ENCODE data around the gene CACNB2. TPM values are rescaled to one million over a fixed set of nuclear protein-coding genes. Genes with fewer than 3 reads are reported as not detected.
"Not testable (repeated sequence)": the region's sequence is repeated elsewhere in the genome, so short reads cannot be mapped to it uniquely, and the experiment has no call there.

The CACNB2 gene
- polyA plus RNA-seq, 1 experiment: 0.12 TPM

- TF ChIP-seq CTCF (IDR thresholded peaks at IDR 0.05; ENCODE audit: insufficient read depth, low read depth, low read length): no peak
- Histone ChIP-seq H3K27me3 (ENCODE audit: control insufficient read depth, insufficient read depth, low read length) (no peaks in the 10 kb centered on the region), H3K4me3 (ENCODE audit: low read depth, low read length) (no peak overlapping the region), H3K36me3 (ENCODE audit: control insufficient read depth, insufficient read depth, low read length) (no peaks in the 10 kb centered on the region)
- ChIA-PET POLR2A (no interaction called here), CTCF (interaction anchor here (0.6 kb wide), 1 partner anchor 63 kb away, joined by 4 read pairs; no protein-coding TSS in a partner anchor)
- DNase-seq (ENCODE audit: low read depth): no peak
Observed at GRCh38 chr10:18162021-18162627, 21.9 kb downstream of the CACNB2 start.

- Histone ChIP-seq H3K4me3 (ENCODE audit: low read depth, low read length) (no peak overlapping the region), H3K27me3 (ENCODE audit: control insufficient read depth, insufficient read depth, low read length) (no peaks in the 10 kb centered on the region), H3K36me3 (ENCODE audit: control insufficient read depth, insufficient read depth, low read length) (no peaks in the 10 kb centered on the region)
- ChIA-PET POLR2A (no interaction called here), CTCF (no interaction called here)
- no peak for DNase-seq (ENCODE audit: low read depth)
- no peak for TF ChIP-seq CTCF (IDR thresholded peaks at IDR 0.05; ENCODE audit: insufficient read depth, low read depth, low read length)
Observed at GRCh38 chr10:18164093-18164492, 23.9 kb downstream of the CACNB2 start.

GRCh38 chr10:18164748-18165361, 24.6 kb downstream of the CACNB2 start:
- no peak overlapping the region for H3K4me3 ChIP-seq (ENCODE audit: low read depth, low read length)
- CTCF ChIA-PET: interaction anchor here (0.9 kb wide), 1 partner anchor 13 kb away, joined by 3 read pairs; no protein-coding TSS in a partner anchor
- POLR2A ChIA-PET: no interaction called here
- H3K36me3 ChIP-seq (ENCODE audit: control insufficient read depth, insufficient read depth, low read length): no peaks in the 10 kb centered on the region
- DNase-seq (ENCODE audit: low read depth): peak; percentile 70
- H3K27me3 ChIP-seq (ENCODE audit: control insufficient read depth, insufficient read depth, low read length): no peaks in the 10 kb centered on the region
- no peak for TF ChIP-seq CTCF (IDR thresholded peaks at IDR 0.05; ENCODE audit: insufficient read depth, low read depth, low read length)

GRCh38 chr10:18178854-18179483, 38.7 kb downstream of the CACNB2 start:
- ChIA-PET POLR2A (no interaction called here), CTCF (interaction anchor here (0.6 kb wide), 2 partner anchors 330 to 431 kb away, joined by 3 to 4 read pairs; no protein-coding TSS in a partner anchor)
- Histone ChIP-seq H3K36me3 (ENCODE audit: control insufficient read depth, insufficient read depth, low read length) (no peaks in the 10 kb centered on the region), H3K4me3 (ENCODE audit: low read depth, low read length) (no peak overlapping the region), H3K27me3 (ENCODE audit: control insufficient read depth, insufficient read depth, low read length) (no peaks in the 10 kb centered on the region)
- TF ChIP-seq CTCF (IDR thresholded peaks at IDR 0.05; ENCODE audit: insufficient read depth, low read depth, low read length): no peak
- DNase-seq (ENCODE audit: low read depth): no peak

- POLR2A ChIA-PET: no interaction called here
- DNase-seq (ENCODE audit: low read depth): no peak
- CTCF ChIA-PET: no interaction called here
- no peaks in the 10 kb centered on the region for H3K27me3 ChIP-seq (ENCODE audit: control insufficient read depth, insufficient read depth, low read length)
- H3K36me3 ChIP-seq (ENCODE audit: control insufficient read depth, insufficient read depth, low read length): no peaks in the 10 kb centered on the region
- no peak overlapping the region for H3K4me3 ChIP-seq (ENCODE audit: low read depth, low read length)
- TF ChIP-seq CTCF (IDR thresholded peaks at IDR 0.05; ENCODE audit: insufficient read depth, low read depth, low read length): no peak
Observed at GRCh38 chr10:18179891-18180290, 39.7 kb downstream of the CACNB2 start.

- DNase-seq (ENCODE audit: low read depth); H3K27me3 ChIP-seq (ENCODE audit: control insufficient read depth, insufficient read depth, low read length); H3K36me3 ChIP-seq (ENCODE audit: control insufficient read depth, insufficient read depth, low read length); CTCF ChIA-PET; H3K4me3 ChIP-seq (ENCODE audit: low read depth, low read length); POLR2A ChIA-PET: not testable (repeated sequence)
Observed at GRCh38 chr10:18181382-18181781, 41.2 kb downstream of the CACNB2 start.

All from BJ (cell line).